ENCODE measurements around the gene PCDHB15.
"Not testable (repeated sequence)": the region's sequence is repeated elsewhere in the genome, so short reads cannot be mapped to it uniquely, and the experiment has no call there.

DNA sequence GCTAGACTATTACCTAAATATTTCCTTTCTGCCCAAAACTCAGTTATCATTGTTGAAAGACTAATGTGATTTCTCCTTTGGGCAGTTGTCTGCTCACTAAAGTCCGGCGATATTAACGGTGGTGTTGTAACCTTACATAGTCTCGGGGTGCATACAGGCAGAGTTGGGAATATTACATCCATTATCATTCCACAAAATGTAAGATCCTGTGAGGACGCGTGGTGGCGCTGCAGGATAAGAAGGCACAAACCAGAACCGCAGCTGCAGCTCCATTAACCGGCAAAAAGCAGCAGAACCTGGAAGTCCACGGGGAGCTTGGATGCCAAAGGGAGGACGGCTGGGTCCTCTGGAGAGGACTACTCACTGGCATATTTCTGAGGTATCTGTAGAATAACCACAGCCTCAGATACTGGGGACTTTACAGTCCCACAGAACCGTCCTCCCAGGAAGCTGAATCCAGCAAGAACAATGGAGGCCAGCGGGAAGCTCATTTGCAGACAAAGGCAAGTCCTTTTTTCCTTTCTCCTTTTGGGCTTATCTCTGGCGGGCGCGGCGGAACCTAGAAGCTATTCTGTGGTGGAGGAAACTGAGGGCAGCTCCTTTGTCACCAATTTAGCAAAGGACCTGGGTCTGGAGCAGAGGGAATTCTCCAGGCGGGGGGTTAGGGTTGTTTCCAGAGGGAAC is 31.4 kb upstream of the PCDHB15 start, which contains the start of gene PCDHB13:
- TF ChIP-seq GATA2, GATA3 (IDR thresholded peaks at IDR 0.05; ENCODE audit: low read depth, low read length): not testable (repeated sequence)

All from SH-SY5Y (cell line).